Dermis blood vessel endothelial cell (primary cell): ENCODE data around the gene CSNK1D. TPM values are rescaled to one million over a fixed set of nuclear protein-coding genes. Genes with fewer than 3 reads are reported as not detected.

Experiments
- DNase-seq: peaks from one replicate; pipeline ENCODE4 v3.0.0; 2010
- total RNA-seq: library from RNA; depleted of rRNA; stranded (reverse); fragments of >200 nt; gene quantifications from 2 replicates; pipeline ENCODE4 v1.2.3, GENCODE V29; 2014

Gene CSNK1D
- total RNA-seq, 1 donor from 2014 or later: 39.3 TPM

DNA sequence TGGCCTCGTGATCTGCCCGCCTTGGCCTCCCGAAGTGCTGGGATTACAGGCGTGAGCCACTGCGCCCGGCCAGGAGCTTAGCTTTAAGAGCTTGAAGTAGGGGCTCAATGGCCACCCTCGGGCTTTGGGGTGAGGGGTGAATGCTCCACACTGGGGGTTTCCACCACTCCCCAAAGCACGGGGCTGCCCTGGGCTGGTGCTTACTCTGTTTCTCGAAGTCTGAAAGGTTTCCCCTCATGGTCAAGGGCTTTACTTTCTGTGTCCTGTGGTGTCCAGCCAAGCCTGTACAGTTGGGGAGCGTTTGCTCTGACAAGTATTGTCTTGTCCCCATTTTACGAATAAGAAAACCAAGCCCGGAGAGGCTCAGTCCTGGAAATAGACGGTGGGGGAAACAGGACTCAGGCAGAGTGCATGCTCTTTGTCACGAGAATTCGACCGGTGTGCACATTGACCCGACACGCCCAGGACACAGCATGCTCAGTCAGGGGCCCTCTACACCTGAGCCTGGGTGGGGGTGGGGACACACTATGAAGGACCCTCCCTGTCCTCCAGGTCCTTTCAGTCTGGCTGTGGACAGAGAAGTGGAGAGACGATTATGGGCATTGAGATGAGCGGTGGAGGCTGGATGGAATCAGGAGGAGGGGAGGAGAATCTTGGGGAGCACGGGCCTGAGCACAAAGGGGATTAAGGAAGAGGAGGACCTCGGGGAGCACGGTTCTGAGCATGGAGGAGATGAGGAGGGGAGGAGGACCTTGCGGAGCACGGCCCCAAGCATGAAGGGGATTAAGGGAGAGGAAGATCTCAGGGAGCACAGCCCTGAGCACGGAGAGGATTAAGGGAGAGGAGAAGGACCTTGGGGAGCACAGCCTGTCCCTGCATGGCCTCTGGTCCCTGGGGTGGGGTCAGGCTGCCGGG is 36.4 kb upstream of the CSNK1D start:
- no peak for DNase-seq

DNA sequence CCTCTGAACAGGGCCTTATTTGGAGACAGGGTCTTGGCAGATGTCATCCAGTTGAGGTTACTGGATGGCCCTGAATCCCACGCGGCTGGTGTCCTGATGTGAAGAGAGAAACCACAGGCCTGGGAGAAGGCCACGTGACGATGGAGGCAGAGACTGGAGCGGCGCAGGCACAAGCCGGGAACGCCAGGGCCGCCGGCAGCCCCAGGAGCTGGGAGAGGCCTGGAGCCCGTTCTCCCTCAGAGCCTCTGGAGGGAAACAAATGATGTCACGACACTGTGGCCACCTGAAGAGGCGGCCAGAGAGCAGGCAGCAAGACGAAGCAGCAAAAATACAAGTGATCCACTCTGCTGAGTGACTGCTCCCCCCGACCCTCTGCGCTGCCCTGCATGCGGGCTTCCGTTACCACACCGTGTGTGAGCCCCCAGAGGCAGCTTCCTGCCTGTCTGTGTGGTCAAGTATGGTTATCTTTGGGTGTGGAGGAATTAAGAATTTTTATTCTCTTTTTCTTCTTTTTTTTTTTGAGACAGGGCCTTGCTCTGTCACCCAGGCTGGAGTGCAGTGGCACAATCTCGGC is 32.3 kb upstream of the CSNK1D start:
- DNase-seq: no peak

GRCh38 chr17:82304826-82305726 is 31.6 kb upstream of the CSNK1D start:
- DNase-seq: no peak

DNA sequence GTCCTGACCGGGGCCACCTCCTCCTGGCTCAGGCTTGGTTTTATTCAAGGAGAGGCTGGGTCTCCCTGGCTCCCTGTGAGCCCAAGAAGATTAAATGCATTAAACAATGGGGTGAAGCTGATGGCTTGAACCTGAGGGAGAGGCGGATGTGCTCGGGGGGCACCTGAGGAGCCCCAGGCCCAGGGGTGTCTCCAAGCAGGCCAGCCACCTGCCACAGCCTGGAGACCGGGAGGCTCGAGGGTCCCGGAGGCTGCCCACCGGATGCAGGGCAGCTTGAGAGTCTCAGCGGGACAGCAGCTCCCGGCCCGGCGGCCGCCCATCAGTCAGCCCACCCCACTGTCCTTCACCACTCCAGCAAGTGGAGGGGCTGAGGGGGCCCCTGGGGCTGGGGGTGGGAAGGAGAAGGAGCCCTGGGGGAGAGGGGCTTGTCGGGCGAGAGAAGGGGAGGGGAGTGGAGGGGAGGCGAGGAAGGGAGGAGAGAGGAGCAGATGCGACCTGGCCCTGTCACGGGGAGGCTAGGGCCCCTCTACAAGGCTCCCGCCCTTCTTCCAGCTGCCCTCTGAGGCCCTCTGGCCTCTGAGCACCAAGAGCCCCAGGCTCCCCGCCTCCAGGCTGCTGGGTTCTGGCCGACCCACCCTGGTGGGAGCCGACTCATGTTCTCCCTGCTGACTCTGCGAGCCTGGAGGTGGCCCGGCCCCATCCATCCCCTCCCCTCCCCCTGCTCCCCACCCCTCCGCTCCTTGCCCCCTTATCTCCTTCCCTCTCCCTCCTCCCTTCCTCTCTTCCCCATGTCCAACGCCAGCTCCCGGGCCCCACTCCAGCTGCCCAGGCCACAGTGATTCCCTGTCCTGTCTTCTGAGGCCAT is 30.7 kb upstream of the CSNK1D start:
- DNase-seq: no peak

DNA sequence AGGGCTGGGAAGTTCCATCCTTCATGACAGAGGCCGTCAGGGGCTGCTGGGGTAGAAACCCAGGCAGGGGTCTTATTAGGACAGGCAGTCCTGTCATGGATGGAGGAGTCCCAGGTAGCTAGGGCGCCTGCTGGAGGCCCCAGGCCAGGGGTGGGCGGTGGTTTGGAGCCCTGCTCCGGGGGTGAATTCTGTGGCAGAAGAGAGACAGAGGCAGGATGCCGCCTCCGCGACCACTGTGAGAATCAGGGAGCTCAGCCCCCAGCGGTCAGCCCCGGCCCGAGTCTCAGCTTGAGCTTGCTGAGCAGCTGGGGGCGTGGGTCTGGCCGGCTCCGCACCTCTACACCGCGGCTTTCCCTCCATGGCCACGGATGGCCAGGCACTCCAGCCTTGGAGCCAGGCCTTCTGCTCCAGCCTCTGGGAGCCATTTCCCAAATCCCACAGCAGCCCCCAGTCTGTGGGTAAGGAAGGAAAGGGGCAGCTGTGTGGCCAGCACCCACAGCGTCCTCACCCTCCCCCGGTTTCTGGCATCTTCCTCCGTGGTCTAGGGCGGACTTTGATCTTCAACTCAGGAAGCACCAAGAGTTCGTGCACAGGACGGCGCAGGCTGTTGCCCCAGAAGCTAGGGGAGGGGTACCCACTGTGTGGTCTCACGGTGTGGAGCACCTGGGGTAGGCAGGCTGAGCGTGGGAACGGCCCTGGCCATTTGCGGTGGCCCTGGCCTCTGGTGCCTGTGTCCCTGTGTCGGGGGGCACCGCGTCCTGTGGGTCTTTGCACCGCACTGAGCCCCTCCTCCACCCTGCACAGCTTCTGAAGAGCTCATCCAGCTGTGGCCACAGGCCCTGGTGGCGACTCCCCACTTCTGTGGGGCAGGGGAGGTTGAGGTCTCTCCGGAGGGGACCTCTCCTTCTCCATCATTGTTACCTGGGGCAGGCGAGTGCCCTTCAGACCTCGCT is 29.8 kb upstream of the CSNK1D start:
- DNase-seq: no peak

DNA sequence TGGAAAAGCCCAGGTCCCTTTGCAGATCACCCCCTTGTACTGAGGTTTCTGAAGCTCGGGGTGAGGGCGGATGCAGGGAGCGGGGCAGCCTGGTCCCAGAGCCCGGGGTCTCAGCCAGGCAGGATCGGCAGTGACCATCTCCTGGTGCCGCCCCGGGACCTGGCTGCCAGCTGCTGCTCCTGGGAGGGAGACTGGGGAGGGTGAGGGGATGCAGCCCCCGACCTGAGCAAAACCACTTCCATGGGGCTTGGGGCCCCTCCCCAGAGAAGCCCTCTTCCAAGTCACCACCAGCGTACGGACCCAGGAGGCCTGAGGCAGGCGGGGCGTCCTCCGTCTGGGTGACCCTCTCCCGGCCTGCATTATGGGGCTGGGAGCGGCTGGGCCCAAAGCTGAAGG is 29.1 kb upstream of the CSNK1D start:
- DNase-seq: no peak

- no peak for DNase-seq
Observed at GRCh38 chr17:82301916-82302567, 28.5 kb upstream of the CSNK1D start.

- no peak for DNase-seq
Observed at GRCh38 chr17:82301300-82301915, 27.9 kb upstream of the CSNK1D start.

- peak; percentile 79 for DNase-seq
Observed at GRCh38 chr17:82300707-82301270, 27.3 kb upstream of the CSNK1D start.

DNA sequence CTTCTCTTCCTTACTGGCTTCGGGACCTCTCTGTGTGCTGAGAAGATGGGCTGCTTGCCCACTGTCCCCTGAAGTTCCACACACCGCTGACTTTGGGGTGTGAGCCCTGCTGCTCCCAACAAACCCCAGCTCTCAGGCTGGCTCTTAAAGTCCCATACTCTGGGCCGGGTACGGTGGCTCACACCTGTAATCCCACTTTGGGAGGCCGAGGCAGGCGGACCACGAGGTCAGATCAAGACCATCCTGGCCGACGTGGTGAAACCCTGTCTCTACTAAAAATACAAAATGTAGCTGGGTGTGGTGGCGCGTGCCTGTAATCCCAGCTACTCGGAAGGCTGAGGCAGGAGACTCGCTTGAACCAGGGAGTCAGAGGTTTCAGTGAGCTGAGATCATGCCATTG is 26.7 kb upstream of the CSNK1D start:
- DNase-seq: no peak

DNA sequence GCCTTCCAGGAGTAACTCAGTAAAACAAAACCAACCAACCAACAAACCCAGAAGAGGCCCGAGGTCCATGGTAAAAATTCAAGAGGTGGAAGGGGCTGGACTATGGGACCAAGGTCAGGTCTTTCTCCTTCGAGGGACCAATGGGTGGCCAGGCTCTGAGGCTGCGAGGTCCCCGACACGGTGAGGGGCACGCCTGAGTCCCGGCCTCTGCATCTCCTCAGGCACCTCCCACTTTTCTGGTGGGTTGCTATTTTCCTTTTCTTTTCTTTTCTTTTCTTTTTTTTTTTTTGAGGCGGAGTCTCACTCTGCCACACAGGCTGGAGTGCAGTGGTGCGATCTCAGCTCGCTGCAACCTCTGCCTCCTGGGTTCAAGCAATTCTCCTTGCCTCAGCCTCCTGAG is 26.0 kb upstream of the CSNK1D start:
- no peak for DNase-seq

- no peak for DNase-seq
Observed at GRCh38 chr17:82298538-82299421, 25.3 kb upstream of the CSNK1D start.

- peak; percentile 88 for DNase-seq
Observed at GRCh38 chr17:82297714-82298537, 24.4 kb upstream of the CSNK1D start.

GRCh38 chr17:82297280-82297713 is 23.8 kb upstream of the CSNK1D start:
- DNase-seq: peak; percentile 91

- DNase-seq: no peak
Observed at GRCh38 chr17:82296511-82297279, 23.2 kb upstream of the CSNK1D start.

- DNase-seq: no peak
Observed at GRCh38 chr17:82295472-82295814, 21.9 kb upstream of the CSNK1D start.
